Measurements from ENCODE around the gene RGS6. TPM values are rescaled to one million over a fixed set of nuclear protein-coding genes. Genes with fewer than 3 reads are reported as not detected.

Gene RGS6
- total RNA-seq, 1 donor from 2014 or later = 1.6 TPM

GRCh38 chr14:72178517-72178916 lies 246.3 kb downstream of the RGS6 start:
- Mint-ChIP-seq H3K27ac (no peak overlapping the region), H3K9me3 (peaks cover 11% of the 10 kb centered on the region), H3K4me1 (ENCODE audit: unreplicated experiment) (no peaks in the 10 kb centered on the region), H3K27me3 (no peaks in the 10 kb centered on the region), H3K4me3 (no peak overlapping the region), H3K36me3 (no peaks in the 10 kb centered on the region)
- DNase-seq (ENCODE audit: extremely low spot score, unreplicated experiment) = no peak
- TF ChIP-seq CTCF (conservative IDR thresholded peaks at IDR 0.05) = no peak

GRCh38 chr14:72182708-72183432 lies 250.6 kb downstream of the RGS6 start:
- no peak for DNase-seq (ENCODE audit: extremely low spot score, unreplicated experiment)
- Mint-ChIP-seq H3K27me3 (no peaks in the 10 kb centered on the region), H3K9me3 (peaks cover 7% of the 10 kb centered on the region), H3K4me1 (ENCODE audit: unreplicated experiment) (peaks cover 13% of the 10 kb centered on the region), H3K36me3 (no peaks in the 10 kb centered on the region), H3K4me3 (no peak overlapping the region), H3K27ac (no peak overlapping the region)
- no peak for TF ChIP-seq CTCF (conservative IDR thresholded peaks at IDR 0.05)

GRCh38 chr14:72183631-72184030 lies 251.4 kb downstream of the RGS6 start:
- H3K36me3 Mint-ChIP-seq = no peaks in the 10 kb centered on the region
- H3K27ac Mint-ChIP-seq = no peak overlapping the region
- TF ChIP-seq CTCF (conservative IDR thresholded peaks at IDR 0.05) = no peak
- H3K9me3 Mint-ChIP-seq = peaks cover 7% of the 10 kb centered on the region
- no peak overlapping the region for H3K4me3 Mint-ChIP-seq
- peaks cover 13% of the 10 kb centered on the region for H3K4me1 Mint-ChIP-seq (ENCODE audit: unreplicated experiment)
- H3K27me3 Mint-ChIP-seq = no peaks in the 10 kb centered on the region
- no peak for DNase-seq (ENCODE audit: extremely low spot score, unreplicated experiment)

DNA sequence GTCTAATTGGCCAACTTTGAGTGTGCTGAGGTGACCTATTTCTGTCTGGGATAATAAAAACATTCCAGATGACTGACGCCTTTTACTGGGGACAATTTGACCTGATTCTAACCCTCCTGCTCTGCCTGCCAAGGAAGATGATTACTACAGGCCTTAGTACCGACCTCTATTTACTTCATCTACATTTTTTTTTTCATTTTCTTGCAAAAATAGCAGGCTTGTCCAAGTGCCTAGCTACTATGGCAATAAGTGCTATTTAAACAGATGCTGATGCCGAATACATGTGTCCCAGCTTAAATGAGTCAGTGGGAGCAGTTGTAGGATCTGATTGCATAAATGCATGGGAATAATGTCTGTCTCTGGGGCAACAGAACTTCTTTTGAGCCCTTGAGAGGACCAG lies 254.3 kb downstream of the RGS6 start:
- no peak for TF ChIP-seq CTCF (conservative IDR thresholded peaks at IDR 0.05)
- H3K36me3 Mint-ChIP-seq = no peaks in the 10 kb centered on the region
- no peak overlapping the region for H3K27ac Mint-ChIP-seq
- DNase-seq (ENCODE audit: extremely low spot score, unreplicated experiment) = no peak
- H3K27me3 Mint-ChIP-seq = no peaks in the 10 kb centered on the region
- H3K4me1 Mint-ChIP-seq (ENCODE audit: unreplicated experiment) = peaks cover 13% of the 10 kb centered on the region
- no peak overlapping the region for H3K4me3 Mint-ChIP-seq
- H3K9me3 Mint-ChIP-seq = no peaks in the 10 kb centered on the region

DNA sequence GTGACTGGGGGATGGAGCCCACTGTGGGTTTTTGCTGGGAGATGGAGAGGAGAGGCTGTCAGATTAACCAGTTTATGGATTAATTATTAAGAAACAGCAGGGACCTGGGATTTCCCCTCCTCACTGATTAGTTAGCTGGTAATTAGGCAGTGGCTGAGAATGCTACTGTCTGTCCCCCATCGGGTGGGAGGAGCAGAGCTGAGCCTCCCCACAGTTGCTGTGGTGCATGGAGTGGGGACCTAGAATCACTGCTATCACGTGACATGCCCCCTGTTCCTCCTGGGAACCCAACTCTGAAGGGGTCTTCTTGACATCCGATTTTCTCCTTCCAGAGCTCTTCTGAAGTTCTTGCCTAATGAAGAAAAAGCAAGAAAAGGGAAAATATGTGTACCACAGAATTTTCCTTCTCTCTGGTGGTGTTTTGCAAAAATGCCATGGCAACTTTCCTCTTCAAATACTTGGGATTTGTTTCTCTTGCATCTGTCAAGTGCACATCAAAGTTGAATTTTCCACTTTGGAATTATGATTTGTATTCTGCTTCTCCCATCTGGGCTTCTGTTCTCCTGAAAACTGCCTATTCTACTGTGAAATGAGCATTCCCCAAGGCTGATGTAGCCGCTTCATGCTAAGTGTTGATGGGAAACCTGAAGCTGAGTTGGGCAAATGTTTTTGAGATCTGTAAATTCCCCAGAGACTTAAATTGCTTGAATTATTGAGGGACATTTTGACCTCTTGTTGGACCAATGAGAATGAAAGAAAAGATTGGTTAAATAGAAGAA lies 264.2 kb downstream of the RGS6 start:
- Mint-ChIP-seq H3K4me1 (ENCODE audit: unreplicated experiment) (no peaks in the 10 kb centered on the region), H3K27me3 (peaks cover 6% of the 10 kb centered on the region), H3K27ac (no peak overlapping the region), H3K36me3 (no peaks in the 10 kb centered on the region), H3K9me3 (no peaks in the 10 kb centered on the region), H3K4me3 (no peak overlapping the region)
- DNase-seq (ENCODE audit: extremely low spot score, unreplicated experiment) = no peak
- no peak for TF ChIP-seq CTCF (conservative IDR thresholded peaks at IDR 0.05)
